A549 (cell line): ENCODE data around the gene KCNG2.

Experiments
- CTCF ChIP-seq: fragments of >200 bp; sonication (Bioruptor Twin); formaldehyde crosslinking; IDR thresholded peaks from 3 replicates; pipeline ENCODE4 v1.5.1; 2016
- EP300 ChIP-seq, 2 experiments: fragments of >200 bp; sonication (Bioruptor Twin); formaldehyde crosslinking; IDR thresholded peaks; 2 replicates in 1 of 2; 3 replicates in 1 of 2; pipeline ENCODE4 v1.6.1; 2016 to 2017
- POLR2A ChIP-seq: IDR thresholded peaks from 2 replicates; pipeline ENCODE4 v1.6.1; 2012; ENCODE audit warnings: mild to moderate bottlenecking, low read length
- SREBF2 ChIP-seq: fragments of 450-650 bp; IDR thresholded peaks from 2 replicates; pipeline ENCODE4 v1.6.1; 2014; ENCODE audit warnings: mild to moderate bottlenecking, moderate library complexity

- TF ChIP-seq POLR2A (no peak), EP300 (IDR thresholded peaks at IDR 0.05) (no peak), CTCF (no peak), SREBF2 (no peak)
Observed at GRCh38 chr18:79924814-79925731, 127.3 kb downstream of the KCNG2 start.
